T-helper 22 cell (primary cell): ENCODE data around the gene FRMPD3.
"Not testable (repeated sequence)": the region's sequence is repeated elsewhere in the genome, so short reads cannot be mapped to it uniquely, and the experiment has no call there.

Experiments used
- DNase-seq: peaks from one replicate; pipeline ENCODE4 v3.0.0-alpha.2; 2020; ENCODE audit warnings: low read depth

FRMPD3 gene

GRCh38 chrX:107448998-107449835 lies at the start of gene FRMPD3:
Gene FRMPD3, plus strand, starts transcription at chrX:107449652. Its CDS starts 76,937 bp downstream, at chrX:107526589.
- DNase-seq: no peak

GRCh38 chrX:107420571-107420970 lies 28.9 kb upstream of the FRMPD3 start:
- DNase-seq: no peak

GRCh38 chrX:107421337-107421861 lies 28.1 kb upstream of the FRMPD3 start:
- no peak for DNase-seq

GRCh38 chrX:107429090-107429489 lies 20.4 kb upstream of the FRMPD3 start:
- peak; percentile 13 for DNase-seq

- DNase-seq: no peak
These were observed 9.3 kb upstream of the FRMPD3 start for GRCh38 chrX:107440187-107440586.

GRCh38 chrX:107440692-107441091 lies 8.8 kb upstream of the FRMPD3 start:
- no peak for DNase-seq

- no peak for DNase-seq
These were observed 6.4 kb upstream of the FRMPD3 start for GRCh38 chrX:107442914-107443527.

GRCh38 chrX:107445146-107445545 lies 4.3 kb upstream of the FRMPD3 start:
- no peak for DNase-seq

- DNase-seq: no peak
These were observed 3.8 kb upstream of the FRMPD3 start for GRCh38 chrX:107445631-107446030.

GRCh38 chrX:107447642-107448041 lies 1.8 kb upstream of the FRMPD3 start:
- no peak for DNase-seq

GRCh38 chrX:107448625-107448997 lies 841 bp upstream of the FRMPD3 start:
- DNase-seq: no peak

- DNase-seq: no peak
These were observed 1.5 kb downstream of the FRMPD3 start for GRCh38 chrX:107450823-107451509.

GRCh38 chrX:107451731-107452130 lies 2.3 kb downstream of the FRMPD3 start:
- DNase-seq: no peak

GRCh38 chrX:107452581-107452980 lies 3.1 kb downstream of the FRMPD3 start:
- DNase-seq: no peak

- DNase-seq: no peak
These were observed 4.8 kb downstream of the FRMPD3 start for GRCh38 chrX:107454302-107454701.

- no peak for DNase-seq
These were observed 7.8 kb downstream of the FRMPD3 start for GRCh38 chrX:107457289-107457688.

GRCh38 chrX:107465932-107466620 lies 16.6 kb downstream of the FRMPD3 start:
- DNase-seq: no peak

- DNase-seq: no peak
These were observed 17.8 kb downstream of the FRMPD3 start for GRCh38 chrX:107467271-107467670.

- DNase-seq: no peak
These were observed 20.7 kb downstream of the FRMPD3 start for GRCh38 chrX:107470198-107470597.

- DNase-seq: no peak
These were observed 21.5 kb downstream of the FRMPD3 start for GRCh38 chrX:107470971-107471370.

- not testable (repeated sequence) for DNase-seq
These were observed 22.0 kb downstream of the FRMPD3 start for GRCh38 chrX:107471420-107471819.

GRCh38 chrX:107477406-107477805 lies 28.0 kb downstream of the FRMPD3 start:
- no peak for DNase-seq
